A673 (cell line): ENCODE measurements around the gene SRRT. TPM values are rescaled to one million over a fixed set of nuclear protein-coding genes. Genes with fewer than 3 reads are reported as not detected.
A peak's percentile ranks its signal among the peaks of the same experiment; 100 is the strongest.

Experiments
- BruUV-seq: library from RNA; stranded (reverse); fragments of 400-500 nt; replicated peaks from 2 replicates; lab custom pipeline; 2021; lab: Mats Ljungman, UMichigan
- CTCF ChIA-PET: fragments of 300-600 bp; sonication (Branson Sonifier 250); formaldehyde crosslinking; loops from one replicate; lab custom pipeline; 2022; ENCODE audit warnings: antibody characterized with exemption; lab: Charles Lee
- POLR2A ChIA-PET: fragments of 300-600 bp; sonication (Branson Sonifier 250); formaldehyde crosslinking; loops from one replicate; lab custom pipeline; 2022; ENCODE audit warnings: antibody characterized with exemption; ENCODE audit not compliant: low non-redundant PET; lab: Charles Lee
- DNase-seq: peaks from one replicate; pipeline ENCODE4 v3.0.0-alpha.2; 2015; ENCODE audit warnings: low spot score
- H3K27ac ChIP-seq: fragments of 200-600 bp; sonication (generic); 2 replicates; pipeline ENCODE4 v1.5.1; 2016; ENCODE audit warnings: mixed run types, low read depth, mild to moderate bottlenecking, mixed read lengths, antibody characterized with exemption, low read length; ENCODE audit not compliant: poor library complexity, severe bottlenecking
- H3K27me3 ChIP-seq: fragments of 200-600 bp; sonication (generic); replicated peaks from 2 replicates; pipeline ENCODE4 v1.6.1; 2017; ENCODE audit warnings: mixed run types, low read depth, mild to moderate bottlenecking, mixed read lengths, antibody characterized with exemption, low read length; ENCODE audit not compliant: insufficient read depth, poor library complexity
- H3K36me3 ChIP-seq: fragments of 200-600 bp; sonication (generic); 2 replicates; pipeline ENCODE4 v1.6.1; 2016; ENCODE audit warnings: mixed run types, mild to moderate bottlenecking, mixed read lengths, antibody characterized with exemption, low read length; ENCODE audit not compliant: insufficient read depth, poor library complexity, severe bottlenecking
- H3K4me1 ChIP-seq: fragments of 200-600 bp; sonication (generic); 2 replicates; pipeline ENCODE4 v1.6.1; 2017; ENCODE audit warnings: mixed run types, mild to moderate bottlenecking, mixed read lengths, antibody characterized with exemption, low read length; ENCODE audit not compliant: insufficient read depth, poor library complexity, severe bottlenecking
- H3K4me3 ChIP-seq: fragments of 200-600 bp; sonication (generic); 2 replicates; pipeline ENCODE4 v1.5.1; 2016; ENCODE audit warnings: low read depth, mixed run types, mild to moderate bottlenecking, mixed read lengths, low read length; ENCODE audit not compliant: poor library complexity, severe bottlenecking
- H3K9me3 ChIP-seq: fragments of 200-600 bp; sonication (generic); 2 replicates; pipeline ENCODE4 v1.6.1; 2016; ENCODE audit warnings: mixed run types, low read depth, mild to moderate bottlenecking, mixed read lengths, antibody characterized with exemption, low read length; ENCODE audit not compliant: poor library complexity, severe bottlenecking
- EZH2 ChIP-seq: fragments of 200-600 bp; sonication (generic); IDR thresholded peaks from 2 replicates; pipeline ENCODE4 v1.6.1; 2017; ENCODE audit warnings: borderline replicate concordance, low read depth, mild to moderate bottlenecking, mixed read lengths, antibody characterized with exemption, low read length; ENCODE audit not compliant: poor library complexity, severe bottlenecking
- intact Hi-C: fragments of 100-400 bp; cut with micrococcal nuclease; formaldehyde crosslinking; loops from one replicate; pipeline ENCODE4 v1.10.0; 2022; ENCODE audit not compliant: unreplicated experiment
- total RNA-seq: library from RNA; stranded (reverse); gene quantifications from 2 replicates; pipeline ENCODE4 v1.2.3, GENCODE V29; 2021
- TF ChIP-seq, protein P1 (sequence below): fragments of 300-800, 200-600 bp; sonication (generic); conservative IDR thresholded peaks from 2 replicates; pipeline ENCODE4 v1.5.1; 2017; ENCODE audit warnings: low read depth, mild to moderate bottlenecking, antibody characterized with exemption, low read length, moderate library complexity, mixed read lengths

SRRT gene
- total RNA-seq, 1 experiment from 2014 or later = 277 TPM

DNA sequence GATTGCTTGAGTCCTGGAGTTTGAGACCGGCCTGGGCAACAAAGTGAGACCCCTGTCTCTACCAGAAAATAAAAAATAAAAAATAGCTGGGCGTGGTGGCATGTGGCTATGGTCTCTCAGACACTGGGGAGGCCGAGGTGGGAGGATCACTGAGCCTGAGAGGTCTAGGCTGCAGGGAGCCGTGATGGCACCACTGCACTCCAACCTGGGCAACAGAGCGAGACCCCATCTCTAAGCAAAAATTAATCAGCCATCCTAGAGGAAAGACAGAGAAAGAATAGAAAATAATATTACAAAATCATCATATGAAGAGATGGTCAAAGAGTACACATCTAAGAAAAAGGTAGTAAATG is 42.6 kb upstream of the SRRT start:
- intact Hi-C loops = no loop called here
- CTCF ChIA-PET = no interaction called here
- BruUV-seq = no TSS peak
- Histone ChIP-seq H3K4me1 (peaks cover 17% of the 10 kb centered on the region), H3K36me3 (no peaks in the 10 kb centered on the region), H3K9me3 (no peaks in the 10 kb centered on the region), H3K27ac (no peak overlapping the region), H3K4me3 (no peak overlapping the region), H3K27me3 (no peaks in the 10 kb centered on the region)
- no peak for DNase-seq
- POLR2A ChIA-PET = interaction anchor here (0.6 kb wide), 1 partner anchor 19 kb away, joined by 3 read pairs; no protein-coding TSS in a partner anchor
- TF ChIP-seq EZH2 = no peak
- TF ChIP-seq, protein P1, sequence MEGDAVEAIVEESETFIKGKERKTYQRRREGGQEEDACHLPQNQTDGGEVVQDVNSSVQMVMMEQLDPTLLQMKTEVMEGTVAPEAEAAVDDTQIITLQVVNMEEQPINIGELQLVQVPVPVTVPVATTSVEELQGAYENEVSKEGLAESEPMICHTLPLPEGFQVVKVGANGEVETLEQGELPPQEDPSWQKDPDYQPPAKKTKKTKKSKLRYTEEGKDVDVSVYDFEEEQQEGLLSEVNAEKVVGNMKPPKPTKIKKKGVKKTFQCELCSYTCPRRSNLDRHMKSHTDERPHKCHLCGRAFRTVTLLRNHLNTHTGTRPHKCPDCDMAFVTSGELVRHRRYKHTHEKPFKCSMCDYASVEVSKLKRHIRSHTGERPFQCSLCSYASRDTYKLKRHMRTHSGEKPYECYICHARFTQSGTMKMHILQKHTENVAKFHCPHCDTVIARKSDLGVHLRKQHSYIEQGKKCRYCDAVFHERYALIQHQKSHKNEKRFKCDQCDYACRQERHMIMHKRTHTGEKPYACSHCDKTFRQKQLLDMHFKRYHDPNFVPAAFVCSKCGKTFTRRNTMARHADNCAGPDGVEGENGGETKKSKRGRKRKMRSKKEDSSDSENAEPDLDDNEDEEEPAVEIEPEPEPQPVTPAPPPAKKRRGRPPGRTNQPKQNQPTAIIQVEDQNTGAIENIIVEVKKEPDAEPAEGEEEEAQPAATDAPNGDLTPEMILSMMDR = no peak

DNA sequence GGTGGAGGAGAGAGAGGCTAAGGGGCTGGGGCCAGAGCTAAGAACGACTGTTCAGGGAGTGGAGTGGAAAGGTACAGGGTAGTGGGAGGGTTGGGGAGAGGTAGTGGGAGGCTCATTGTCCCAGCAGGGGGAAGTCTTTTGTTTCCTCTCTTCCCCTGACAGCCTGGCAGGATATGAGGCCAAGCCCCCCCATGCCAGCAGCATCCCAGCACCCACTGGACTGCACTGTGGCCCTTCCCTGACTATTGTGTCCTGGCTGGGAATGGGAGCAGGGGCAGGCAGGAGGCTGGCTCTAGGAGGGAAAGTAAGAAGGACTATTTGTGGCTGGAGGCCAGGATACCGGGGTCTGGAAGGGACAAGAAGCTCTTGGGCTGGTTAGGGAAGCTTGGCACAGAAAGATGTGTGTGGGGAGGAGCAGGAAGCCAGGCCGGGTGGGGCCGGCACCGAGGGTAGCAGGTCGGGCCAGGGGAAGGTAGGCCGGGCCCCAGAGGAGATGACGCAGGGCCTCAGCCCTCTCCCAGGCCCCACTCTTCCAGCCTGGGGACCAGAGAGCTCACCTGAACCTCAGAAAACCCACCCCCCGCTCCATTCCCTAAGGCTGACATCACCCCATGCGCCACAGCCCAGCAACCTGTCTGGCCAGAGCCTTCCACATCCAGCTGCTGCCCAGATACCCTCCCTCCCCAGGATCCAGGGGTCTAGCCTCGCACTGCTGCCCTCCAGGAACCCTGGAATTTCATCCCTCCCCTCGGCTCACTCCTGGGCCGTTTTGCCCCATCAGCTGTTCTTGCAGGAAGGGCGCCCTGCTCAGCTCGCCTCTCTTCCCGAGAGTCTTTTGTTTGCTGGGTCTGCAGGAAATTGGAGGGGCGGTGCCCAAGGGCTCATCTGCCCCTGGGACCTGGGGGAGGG is 38.7 kb upstream of the SRRT start:
- ChIA-PET CTCF (interaction anchor here (0.6 to 1.6 kb wide), 4 partner anchors 8 to 202 kb away, joined by 3 to 8 read pairs (median 4); partner anchors contain the start of genes EPHB4 and SLC12A9), POLR2A (no interaction called here)
- no peak for TF ChIP-seq EZH2
- TF ChIP-seq, protein P1 = no peak
- no peaks in the 10 kb centered on the region for H3K36me3 ChIP-seq
- intact Hi-C loops = no loop called here
- H3K4me3 ChIP-seq = peak overlapping the region; percentile 44
- no peaks in the 10 kb centered on the region for H3K27me3 ChIP-seq
- no peaks in the 10 kb centered on the region for H3K9me3 ChIP-seq
- DNase-seq = peak; percentile 98
- peak overlapping the region; percentile 97 for H3K27ac ChIP-seq
- peaks cover 17% of the 10 kb centered on the region for H3K4me1 ChIP-seq
- TSS peak; percentile 72 for BruUV-seq

DNA sequence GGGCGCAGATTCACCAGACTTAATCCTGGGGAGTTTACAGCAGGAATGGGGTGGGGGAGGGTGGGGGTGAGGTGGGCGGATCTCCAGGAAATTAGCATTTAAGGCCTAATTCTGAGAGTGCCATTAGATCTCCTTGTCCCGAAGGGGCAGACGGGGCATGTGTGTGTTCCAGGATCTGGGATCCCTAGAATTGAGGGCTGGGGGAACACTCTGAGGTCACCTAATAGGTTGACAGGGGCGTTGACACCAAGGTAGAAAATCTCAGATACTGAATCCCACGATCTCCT is 38.1 kb upstream of the SRRT start:
- no peaks in the 10 kb centered on the region for H3K36me3 ChIP-seq
- no peaks in the 10 kb centered on the region for H3K27me3 ChIP-seq
- CTCF ChIA-PET = interaction anchor here (1.0 to 1.6 kb wide), 3 partner anchors 9 to 16 kb away, joined by 3 to 8 read pairs (median 3); partner anchors contain the start of genes EPHB4 and SLC12A9
- H3K4me3 ChIP-seq = peak overlapping the region; percentile 44
- intact Hi-C loops = no loop called here
- H3K4me1 ChIP-seq = peaks cover 17% of the 10 kb centered on the region
- DNase-seq = no peak
- peak overlapping the region; percentile 97 for H3K27ac ChIP-seq
- BruUV-seq = no TSS peak
- H3K9me3 ChIP-seq = no peaks in the 10 kb centered on the region
- POLR2A ChIA-PET = no interaction called here
- no peak for TF ChIP-seq EZH2
- TF ChIP-seq, protein P1 = no peak
